Astrocyte (in vitro differentiated cells and primary cell): ENCODE results near the gene IFITM10.

Experiments
- EZH2 ChIP-seq: IDR thresholded peaks from 2 replicates; pipeline ENCODE4 v1.6.1; 2012; ENCODE audit warnings: mild to moderate bottlenecking, low read length, inconsistent platforms; ENCODE audit not compliant: insufficient read depth
- TF ChIP-seq, protein P1 (sequence below): IDR thresholded peaks from 2 replicates; pipeline ENCODE4 v1.5.1; 2011; ENCODE audit warnings: low read depth, mild to moderate bottlenecking, inconsistent platforms, low read length, moderate library complexity; ENCODE audit not compliant: insufficient read depth

DNA sequence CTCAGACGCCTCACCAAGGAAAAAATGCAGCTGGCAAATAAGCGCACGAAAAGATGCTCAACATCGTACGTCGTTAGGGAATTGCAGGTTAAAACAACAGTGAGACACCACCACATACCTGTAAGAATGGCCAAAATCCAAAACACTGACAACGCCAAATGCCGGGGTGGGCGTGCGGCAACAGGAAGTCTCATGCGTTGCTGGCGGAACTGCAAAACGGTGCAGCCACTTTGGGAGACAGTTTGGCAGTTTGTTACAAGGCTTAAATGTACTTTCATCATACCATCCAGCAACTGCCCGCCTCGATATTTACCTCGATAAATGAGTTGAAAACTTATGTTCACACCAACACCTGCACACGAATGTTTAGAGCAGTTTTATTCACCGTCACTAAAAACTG lies 20.9 kb upstream of the IFITM10 start:
- TF ChIP-seq, protein P1, sequence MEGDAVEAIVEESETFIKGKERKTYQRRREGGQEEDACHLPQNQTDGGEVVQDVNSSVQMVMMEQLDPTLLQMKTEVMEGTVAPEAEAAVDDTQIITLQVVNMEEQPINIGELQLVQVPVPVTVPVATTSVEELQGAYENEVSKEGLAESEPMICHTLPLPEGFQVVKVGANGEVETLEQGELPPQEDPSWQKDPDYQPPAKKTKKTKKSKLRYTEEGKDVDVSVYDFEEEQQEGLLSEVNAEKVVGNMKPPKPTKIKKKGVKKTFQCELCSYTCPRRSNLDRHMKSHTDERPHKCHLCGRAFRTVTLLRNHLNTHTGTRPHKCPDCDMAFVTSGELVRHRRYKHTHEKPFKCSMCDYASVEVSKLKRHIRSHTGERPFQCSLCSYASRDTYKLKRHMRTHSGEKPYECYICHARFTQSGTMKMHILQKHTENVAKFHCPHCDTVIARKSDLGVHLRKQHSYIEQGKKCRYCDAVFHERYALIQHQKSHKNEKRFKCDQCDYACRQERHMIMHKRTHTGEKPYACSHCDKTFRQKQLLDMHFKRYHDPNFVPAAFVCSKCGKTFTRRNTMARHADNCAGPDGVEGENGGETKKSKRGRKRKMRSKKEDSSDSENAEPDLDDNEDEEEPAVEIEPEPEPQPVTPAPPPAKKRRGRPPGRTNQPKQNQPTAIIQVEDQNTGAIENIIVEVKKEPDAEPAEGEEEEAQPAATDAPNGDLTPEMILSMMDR, result no peak
- no peak for TF ChIP-seq EZH2
